Keratinocyte (primary cell): Measurements from ENCODE around the gene SLC38A8. TPM values are rescaled to one million over a fixed set of nuclear protein-coding genes. Genes with fewer than 3 reads are reported as not detected.

Source experiments
- DNase-seq: peaks from one replicate; pipeline ENCODE4 v3.0.0-alpha.2; 2011; ENCODE audit warnings: low read depth, missing footprints, low spot score
- FAIRE-seq: peaks from 2 replicates; lab custom pipeline; 2011; peaks lifted over from hg19 to GRCh38; lab: Jason Lieb, UNC
- H2AFZ ChIP-seq: 2 replicates; pipeline ENCODE4 v1.6.0; 2012; ENCODE audit warnings: low read length, control low read depth, inconsistent platforms; ENCODE audit not compliant: control insufficient read depth
- H3K27ac ChIP-seq: 2 replicates; pipeline ENCODE4 v1.5.1; 2011; ENCODE audit warnings: low read length; ENCODE audit not compliant: control insufficient read depth, insufficient read depth
- H3K27me3 ChIP-seq: 3 replicates; pipeline ENCODE4 v1.6.0; 2011; ENCODE audit warnings: low read length; ENCODE audit not compliant: control insufficient read depth, insufficient read depth; ENCODE audit errors: extremely low read depth
- H3K36me3 ChIP-seq, 2 experiments: 2 replicates in 1 of 2; 3 replicates in 1 of 2; pipeline ENCODE4 v1.5.1; 2011; ENCODE audit warnings: low read length in 2 of 2, mild to moderate bottlenecking in 1 of 2; ENCODE audit not compliant: control insufficient read depth in 2 of 2, insufficient read depth in 2 of 2; ENCODE audit errors: extremely low read depth in 1 of 2
- H3K4me1 ChIP-seq: 3 replicates; pipeline ENCODE4 v1.5.1; 2011; ENCODE audit warnings: low read length; ENCODE audit not compliant: control insufficient read depth, insufficient read depth; ENCODE audit errors: extremely low read depth
- H3K4me2 ChIP-seq: 3 replicates; pipeline ENCODE4 v1.6.0; 2011; ENCODE audit warnings: low read depth, low read length; ENCODE audit not compliant: control insufficient read depth, insufficient read depth; ENCODE audit errors: extremely low read depth
- H3K4me3 ChIP-seq, 3 experiments: fragments of 200-600 bp in 1 of 3; sonication (generic) in 1 of 3; 2 replicates in 2 of 3; 3 replicates in 1 of 3; pipeline ENCODE4 v1.5.1; 2011 to 2016; ENCODE audit warnings: low read length in 3 of 3, mild to moderate bottlenecking in 3 of 3, control low read depth in 2 of 3, inconsistent platforms in 1 of 3, low read depth in 1 of 3, mixed read lengths in 1 of 3, mixed run types in 1 of 3, moderate library complexity in 1 of 3; ENCODE audit not compliant: control insufficient read depth in 2 of 3, insufficient read depth in 2 of 3; ENCODE audit errors: extremely low read depth in 1 of 3
- H3K79me2 ChIP-seq: 2 replicates; pipeline ENCODE4 v1.6.0; 2012; ENCODE audit warnings: low read length; ENCODE audit not compliant: control insufficient read depth, insufficient read depth
- H3K9ac ChIP-seq: 3 replicates; pipeline ENCODE4 v1.6.0; 2011; ENCODE audit warnings: low read length; ENCODE audit not compliant: control insufficient read depth, insufficient read depth; ENCODE audit errors: extremely low read depth
- H3K9me1 ChIP-seq: 3 replicates; pipeline ENCODE4 v1.6.0; 2011; ENCODE audit warnings: low read length; ENCODE audit not compliant: control insufficient read depth, insufficient read depth; ENCODE audit errors: extremely low read depth
- H3K9me3 ChIP-seq: 2 replicates; pipeline ENCODE4 v1.5.1; 2012; ENCODE audit warnings: low read depth, low read length; ENCODE audit not compliant: control insufficient read depth
- H4K20me1 ChIP-seq: 3 replicates; pipeline ENCODE4 v1.6.0; 2011; ENCODE audit warnings: low read length; ENCODE audit not compliant: control insufficient read depth, insufficient read depth; ENCODE audit errors: extremely low read depth
- CTCF ChIP-seq, 3 experiments: IDR thresholded peaks in 1 of 3; conservative IDR thresholded peaks in 1 of 3; optimal IDR thresholded peaks in 1 of 3; 2 replicates in 2 of 3; 3 replicates in 1 of 3; pipeline versions ENCODE3 to v1.5.1; 2011; ENCODE audit warnings: low read length in 3 of 3, mild to moderate bottlenecking in 3 of 3, moderate library complexity in 2 of 3, control low read depth in 1 of 3, inconsistent platforms in 1 of 3; ENCODE audit not compliant: insufficient read depth in 2 of 3; ENCODE audit errors: extremely low read depth in 1 of 3
- EZH2 ChIP-seq: IDR thresholded peaks from one replicate; pipeline ENCODE4 v1.6.1; 2012; ENCODE audit warnings: inconsistent platforms, mild to moderate bottlenecking, low read length, moderate library complexity
- dilution Hi-C: fragments of 300-500 bp; cut with MboI; formaldehyde crosslinking; loops from one replicate; pipeline ENCODE4 v1.7.0; 2020; ENCODE audit warnings: low sequenced_read_pairs; ENCODE audit not compliant: extremely low pct_ligation_motif_present
- polyA plus RNA-seq, 5 experiments: library from polyadenylated mRNA; depleted of rRNA in 3 of 5; stranded (reverse) in 3 of 5; stranded (forward) in 1 of 5; unstranded in 1 of 5; fragments of >200 nt; gene quantifications; 1 replicate in 1 of 5; 2 replicates in 3 of 5; 3 replicates in 1 of 5; pipeline versions ENCODE4 v1.2.1 to v1.2.3, GENCODE V29; 2011 to 2012; ENCODE audit warnings: missing spikeins in 2 of 5, low read depth in 1 of 5, low replicate concordance in 1 of 5

The SLC38A8 gene
- polyA plus RNA-seq, 1 donor (not counting 4 experiments of a cell fraction or from before 2014, with no cell fraction given): not detected

- no peak for DNase-seq
- peaks cover 20 to 28% of the 10 kb centered on the region in 2 experiments for H3K36me3 ChIP-seq
- no peak overlapping the region for H3K4me3 ChIP-seq
- no peak for TF ChIP-seq CTCF (optimal IDR thresholded peaks at IDR 0.05 in 1 of 3, IDR thresholded peaks at IDR 0.05 in 1 of 3, conservative IDR thresholded peaks at IDR 0.05 in 1 of 3; ENCODE audit: extremely low read depth in 1 of 3, insufficient read depth in 2 of 3, low read length in 3 of 3)
- H3K4me1 ChIP-seq: peaks cover 12% of the 10 kb centered on the region
- H3K27ac ChIP-seq: no peak overlapping the region
- no peaks in the 10 kb centered on the region for H3K9me1 ChIP-seq
- H2AFZ ChIP-seq: no peak overlapping the region
- H3K79me2 ChIP-seq: peaks cover 8% of the 10 kb centered on the region
- H3K27me3 ChIP-seq: no peaks in the 10 kb centered on the region
- no peak overlapping the region for H3K4me2 ChIP-seq
- H3K9me3 ChIP-seq: no peaks in the 10 kb centered on the region
- dilution Hi-C loops: no loop called here
- no peak overlapping the region for H3K9ac ChIP-seq
- no peaks in the 10 kb centered on the region for H4K20me1 ChIP-seq
- FAIRE-seq: no peak
Observed at GRCh38 chr16:84081446-84081989, 38.9 kb upstream of the SLC38A8 start.

- Histone ChIP-seq H3K27ac (no peak overlapping the region), H3K4me1 (peaks cover 12% of the 10 kb centered on the region), H3K9ac (no peak overlapping the region), H4K20me1 (no peaks in the 10 kb centered on the region), H3K79me2 (peaks cover 8% of the 10 kb centered on the region), H3K4me3 (no peak overlapping the region), H2AFZ (no peak overlapping the region), H3K36me3 (peaks cover 14 to 26% of the 10 kb centered on the region in 2 experiments), H3K9me1 (no peaks in the 10 kb centered on the region), H3K27me3 (no peaks in the 10 kb centered on the region), H3K9me3 (no peaks in the 10 kb centered on the region), H3K4me2 (no peak overlapping the region)
- TF ChIP-seq EZH2 (no peak), CTCF (optimal IDR thresholded peaks at IDR 0.05 in 1 of 3, IDR thresholded peaks at IDR 0.05 in 1 of 3, conservative IDR thresholded peaks at IDR 0.05 in 1 of 3; ENCODE audit: extremely low read depth in 1 of 3, insufficient read depth in 2 of 3, low read length in 3 of 3) (no peak)
- dilution Hi-C loops: no loop called here
- FAIRE-seq (no peak), DNase-seq (no peak)
Observed at GRCh38 chr16:84080813-84081212, 38.2 kb upstream of the SLC38A8 start.
